Pancreas (tissue), 10 donors: ENCODE data around the gene STN1. TPM values are rescaled to one million over a fixed set of nuclear protein-coding genes. Genes with fewer than 3 reads are reported as not detected.
"Not testable (repeated sequence)": the region's sequence is repeated elsewhere in the genome, so short reads cannot be mapped to it uniquely, and the experiment has no call there.

ENCODE experiments used
- ATAC-seq, 4 donors: fragments of 200-7000 bp; cut with Tn5 transposase; one replicate each; pipeline versions ENCODE4 v1.8.0 to v1.9.1; 2020; ENCODE audit warnings: mild to moderate bottlenecking in 4 of 4, moderate library complexity in 4 of 4
- DNase-seq, 6 donors: peaks; one replicate each; pipeline ENCODE4 v3.0.0-alpha.2; 2020
- FAIRE-seq: peaks from 2 replicates; lab custom pipeline; 2012; peaks lifted over from hg19 to GRCh38; lab: Jason Lieb, UNC
- H3K27ac ChIP-seq, 4 donors: fragments of 200-600 bp; sonication (generic); 1 replicate in 3 of 4; 2 replicates in 1 of 4; pipeline versions ENCODE4 v1.5.0 to v1.8.0; 2020
- H3K27me3 ChIP-seq, 4 donors: fragments of 200-600 bp; one replicate each; pipeline ENCODE4 v1.8.0; 2021
- H3K36me3 ChIP-seq, 3 donors: fragments of 200-600 bp; sonication (generic) in 1 of 3; one replicate each; pipeline versions ENCODE4 v1.5.0 to v1.8.0; 2020 to 2021
- H3K4me1 ChIP-seq, 3 donors: fragments of 200-600 bp; one replicate each; pipeline ENCODE4 v1.8.0; 2021
- H3K4me3 ChIP-seq, 4 donors: fragments of 200-600 bp; sonication (generic) in 2 of 4; one replicate each; pipeline versions ENCODE4 v1.5.0 to v1.8.0; 2020 to 2021
- H3K9me3 ChIP-seq, 4 donors: fragments of 200-600 bp; one replicate each; pipeline ENCODE4 v1.8.0; 2021
- WGBS, 2 donors: extraction: QIAGEN DNeasy Blood & Tissue Kit; methylation state at CpG; one replicate each; pipeline ENCODE4 v1.1.7; 2013; 5-methylcytosine and 5-hydroxymethylcytosine counted together
- intact Hi-C, 3 donors: fragments of 100-400 bp; cut with DNase I; formaldehyde crosslinking; loops; one replicate each; pipeline versions ENCODE4 v1.11.1 to v1.14.2; 2022
- polyA plus RNA-seq, 2 donors: library from polyadenylated mRNA; stranded (reverse); fragments of 200-250 nt; gene quantifications; one replicate each; pipeline ENCODE4 v1.2.3, GENCODE V29; 2013
- total RNA-seq, 6 donors: library from RNA; stranded (reverse); fragmentation: NEBNext Ultra II Directional in 4 of 6; extraction: Animal tissue kit (Norgen Biotek cat#: 25700) in 4 of 6; gene quantifications; one replicate each; pipeline versions ENCODE4 v1.2.1 to v1.2.4, GENCODE V29; 2021 to 2023
- TF ChIP-seq, protein P1 (sequence below), 4 donors: fragments of 200-600 bp; sonication (generic) in 3 of 4; IDR thresholded peaks; one replicate each; pipeline versions ENCODE4 v1.5.0 to v1.8.0; 2021; ENCODE audit warnings: antibody characterized with exemption in 4 of 4
- donor health status: healthy with polysubstance abuse.
- donor health status: DM: no; HTN: no; CAD: no; lungs with moderate emphysema.
- donor health status: DM: no; HTN: no; CAD: no.
- donor health status: control.
- donor health status: control.
- donor health status: Bipolar disorder and iron deficiency.
- donor health status: DM: yes; HTN: yes; CAD: no.
- donor health status: DM: no; HTN: no; CAD: no.
- donor health status: DM: no; HTN: no; CAD: no.
- donor health status: DM: yes; HTN: yes; CAD: no.

Gene STN1
- total and polyA plus RNA-seq, 8 donors: 7.0 to 15.9 (median 13.3) TPM

GRCh38 chr10:103849212-103849877, 68.6 kb downstream of the STN1 start:
- H3K4me3 ChIP-seq: no peak overlapping the region
- WGBS, 2 donors: 81 to 84% methylated on average over 10 of the region's 10 CpGs
- peaks cover 0 to 12% (median 4%) of the 10 kb centered on the region in 3 donors for H3K4me1 ChIP-seq
- ATAC-seq: no peak
- H3K9me3 ChIP-seq: no peaks in the 10 kb centered on the region
- H3K27me3 ChIP-seq: no peaks in the 10 kb centered on the region
- peak overlapping the region in 1 of 4 donors; percentile 55 for H3K27ac ChIP-seq
- H3K36me3 ChIP-seq: no peaks in the 10 kb centered on the region
- intact Hi-C loops: loop anchor here in 1 of 3 donors (10.0 kb wide), 1 partner anchor 125 kb away; no protein-coding TSS in a partner anchor
- DNase-seq: no peak
- TF ChIP-seq, protein P1, sequence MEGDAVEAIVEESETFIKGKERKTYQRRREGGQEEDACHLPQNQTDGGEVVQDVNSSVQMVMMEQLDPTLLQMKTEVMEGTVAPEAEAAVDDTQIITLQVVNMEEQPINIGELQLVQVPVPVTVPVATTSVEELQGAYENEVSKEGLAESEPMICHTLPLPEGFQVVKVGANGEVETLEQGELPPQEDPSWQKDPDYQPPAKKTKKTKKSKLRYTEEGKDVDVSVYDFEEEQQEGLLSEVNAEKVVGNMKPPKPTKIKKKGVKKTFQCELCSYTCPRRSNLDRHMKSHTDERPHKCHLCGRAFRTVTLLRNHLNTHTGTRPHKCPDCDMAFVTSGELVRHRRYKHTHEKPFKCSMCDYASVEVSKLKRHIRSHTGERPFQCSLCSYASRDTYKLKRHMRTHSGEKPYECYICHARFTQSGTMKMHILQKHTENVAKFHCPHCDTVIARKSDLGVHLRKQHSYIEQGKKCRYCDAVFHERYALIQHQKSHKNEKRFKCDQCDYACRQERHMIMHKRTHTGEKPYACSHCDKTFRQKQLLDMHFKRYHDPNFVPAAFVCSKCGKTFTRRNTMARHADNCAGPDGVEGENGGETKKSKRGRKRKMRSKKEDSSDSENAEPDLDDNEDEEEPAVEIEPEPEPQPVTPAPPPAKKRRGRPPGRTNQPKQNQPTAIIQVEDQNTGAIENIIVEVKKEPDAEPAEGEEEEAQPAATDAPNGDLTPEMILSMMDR (IDR thresholded peaks at IDR 0.05): no peak
- no peak for FAIRE-seq

- 74 to 76% methylated on average over 8 of the region's 8 CpGs for WGBS, 2 donors
- Histone ChIP-seq H3K27me3 (no peaks in the 10 kb centered on the region), H3K27ac (no peak overlapping the region), H3K9me3 (no peaks in the 10 kb centered on the region), H3K36me3 (no peaks in the 10 kb centered on the region), H3K4me1 (peaks cover 0 to 17% (median 8%) of the 10 kb centered on the region in 3 donors), H3K4me3 (no peak overlapping the region)
- no peak for ATAC-seq
- intact Hi-C loops: loop anchor here in 1 of 3 donors (10.0 kb wide), 1 partner anchor 123 kb away; no protein-coding TSS in a partner anchor
- no peak for FAIRE-seq
- no peak for DNase-seq
- TF ChIP-seq, protein P1 (IDR thresholded peaks at IDR 0.05): no peak
Measured at GRCh38 chr10:103847909-103848468, 70.0 kb downstream of the STN1 start.

- Histone ChIP-seq H3K27ac (no peak overlapping the region), H3K9me3 (no peaks in the 10 kb centered on the region), H3K4me1 (peaks cover 0 to 18% (median 8%) of the 10 kb centered on the region in 3 donors), H3K4me3 (no peak overlapping the region), H3K27me3 (no peaks in the 10 kb centered on the region), H3K36me3 (no peaks in the 10 kb centered on the region)
- DNase-seq (no peak), ATAC-seq (no peak), FAIRE-seq (no peak)
- 81 to 87% methylated on average over 7 of the region's 7 CpGs for WGBS, 2 donors
- TF ChIP-seq, protein P1 (IDR thresholded peaks at IDR 0.05): no peak
- intact Hi-C loops: loop anchor here in 1 of 3 donors (10.0 kb wide), 1 partner anchor 123 kb away; no protein-coding TSS in a partner anchor
Measured at GRCh38 chr10:103847346-103847745, 70.6 kb downstream of the STN1 start.

GRCh38 chr10:103845972-103846371, 72.0 kb downstream of the STN1 start:
- TF ChIP-seq, protein P1 (IDR thresholded peaks at IDR 0.05): no peak
- Histone ChIP-seq H3K4me3 (no peak overlapping the region), H3K36me3 (no peaks in the 10 kb centered on the region), H3K27me3 (no peaks in the 10 kb centered on the region), H3K9me3 (no peaks in the 10 kb centered on the region), H3K27ac (no peak overlapping the region), H3K4me1 (peaks cover 0 to 16% (median 8%) of the 10 kb centered on the region in 3 donors)
- intact Hi-C loops: loop anchor here in 1 of 3 donors (10.0 kb wide), 1 partner anchor 121 kb away; no protein-coding TSS in a partner anchor
- 61 to 76% methylated on average over 5 of the region's 5 CpGs for WGBS, 2 donors
- ATAC-seq (peak in 3 of 4 donors; percentile 37 to 58 (median 46)), DNase-seq (no peak), FAIRE-seq (no peak)

DNA sequence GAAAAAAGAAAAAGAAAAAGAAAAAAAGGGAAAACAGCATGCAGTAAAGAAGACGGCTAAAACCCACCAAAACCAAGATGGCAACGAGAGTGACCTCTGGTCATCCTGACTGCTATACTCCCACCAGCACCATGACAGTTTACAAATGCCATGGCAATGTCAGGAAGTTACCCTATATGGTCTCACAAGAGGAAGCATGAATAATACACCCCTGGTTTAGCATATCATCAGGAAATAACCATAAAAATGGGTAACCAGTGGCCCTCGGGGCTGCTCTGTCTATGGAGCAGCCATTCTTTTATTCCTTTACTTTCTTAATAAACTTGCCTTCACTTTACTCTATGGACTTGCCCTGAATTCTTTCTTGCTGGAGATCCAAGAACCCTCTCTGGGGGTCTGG, 72.6 kb downstream of the STN1 start:
- intact Hi-C loops: loop anchor here in 1 of 3 donors (10.0 kb wide), 1 partner anchor 121 kb away; no protein-coding TSS in a partner anchor
- H3K27me3 ChIP-seq, H3K27ac ChIP-seq, H3K4me3 ChIP-seq, FAIRE-seq, ATAC-seq, DNase-seq, H3K36me3 ChIP-seq, H3K9me3 ChIP-seq: not testable (repeated sequence)
- WGBS, 2 donors: 83 to 91% methylated on average over 3 of the region's 3 CpGs
- peaks cover 0 to 16% (median 8%) of the 10 kb centered on the region in 3 donors for H3K4me1 ChIP-seq
